ENCODE measurements around the gene MBD5.

MBD5 gene

DNA sequence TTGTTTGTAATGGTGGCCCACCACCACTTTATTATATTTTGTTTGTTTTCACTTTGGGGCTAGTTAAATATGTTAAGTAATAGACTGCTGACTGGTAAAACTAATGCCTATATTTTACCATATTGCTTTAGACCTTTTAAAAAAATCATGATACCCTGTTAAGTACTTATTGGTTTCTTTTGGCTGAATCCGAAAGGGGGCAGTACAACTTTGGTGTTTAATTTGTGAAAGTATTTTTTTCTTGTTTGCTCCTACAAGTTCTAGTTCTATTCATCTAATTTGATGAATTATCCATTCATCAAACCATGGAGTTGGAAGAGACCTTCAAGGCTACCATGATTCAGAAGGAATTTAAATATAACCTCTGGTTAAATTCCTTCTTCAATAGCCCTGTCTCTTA lies 147.0 kb downstream of the MBD5 start:
- DNase-seq (ENCODE audit: low read depth) = no peak
- H3K4me3 ChIP-seq (ENCODE audit: low read depth, low read length) = no peak overlapping the region
- TF ChIP-seq, protein P1, sequence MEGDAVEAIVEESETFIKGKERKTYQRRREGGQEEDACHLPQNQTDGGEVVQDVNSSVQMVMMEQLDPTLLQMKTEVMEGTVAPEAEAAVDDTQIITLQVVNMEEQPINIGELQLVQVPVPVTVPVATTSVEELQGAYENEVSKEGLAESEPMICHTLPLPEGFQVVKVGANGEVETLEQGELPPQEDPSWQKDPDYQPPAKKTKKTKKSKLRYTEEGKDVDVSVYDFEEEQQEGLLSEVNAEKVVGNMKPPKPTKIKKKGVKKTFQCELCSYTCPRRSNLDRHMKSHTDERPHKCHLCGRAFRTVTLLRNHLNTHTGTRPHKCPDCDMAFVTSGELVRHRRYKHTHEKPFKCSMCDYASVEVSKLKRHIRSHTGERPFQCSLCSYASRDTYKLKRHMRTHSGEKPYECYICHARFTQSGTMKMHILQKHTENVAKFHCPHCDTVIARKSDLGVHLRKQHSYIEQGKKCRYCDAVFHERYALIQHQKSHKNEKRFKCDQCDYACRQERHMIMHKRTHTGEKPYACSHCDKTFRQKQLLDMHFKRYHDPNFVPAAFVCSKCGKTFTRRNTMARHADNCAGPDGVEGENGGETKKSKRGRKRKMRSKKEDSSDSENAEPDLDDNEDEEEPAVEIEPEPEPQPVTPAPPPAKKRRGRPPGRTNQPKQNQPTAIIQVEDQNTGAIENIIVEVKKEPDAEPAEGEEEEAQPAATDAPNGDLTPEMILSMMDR (IDR thresholded peaks at IDR 0.05; ENCODE audit: insufficient read depth, low read depth, low read length, missing control alignments) = no peak

DNA sequence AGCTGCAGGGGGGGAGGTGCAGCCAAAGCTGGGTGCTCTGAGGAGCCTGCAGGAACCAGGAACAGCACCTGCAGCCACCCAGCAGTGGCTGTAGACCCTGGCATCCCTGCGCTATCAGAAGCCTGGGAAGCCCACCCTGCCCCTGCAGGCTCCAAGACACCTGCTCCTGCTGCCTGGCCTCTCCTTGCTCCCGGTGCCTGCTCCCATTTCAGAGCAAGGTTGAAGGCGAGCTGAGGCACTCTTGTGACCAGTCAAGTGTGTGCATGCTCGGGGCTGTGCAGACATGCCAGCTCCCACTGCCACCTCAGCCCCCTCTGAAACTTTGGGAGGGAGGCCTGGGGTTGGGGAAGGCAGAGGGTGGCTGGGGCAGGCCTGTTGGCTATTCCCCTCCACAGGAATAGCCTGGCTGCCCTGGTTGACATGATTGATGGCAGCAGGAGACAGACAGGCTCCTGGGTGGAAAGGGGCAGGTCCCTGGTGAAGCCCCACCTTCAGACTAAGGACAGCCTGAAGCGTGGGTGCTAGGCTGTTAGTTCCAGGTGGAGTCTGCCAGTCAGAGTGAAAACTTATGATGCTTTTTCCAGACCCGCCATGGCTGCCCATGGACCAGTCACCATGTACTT lies 151.4 kb downstream of the MBD5 start:
- H3K4me3 ChIP-seq (ENCODE audit: low read depth, low read length) = no peak overlapping the region
- DNase-seq (ENCODE audit: low read depth) = no peak
- TF ChIP-seq, protein P1 (IDR thresholded peaks at IDR 0.05; ENCODE audit: insufficient read depth, low read depth, low read length, missing control alignments) = no peak

DNA sequence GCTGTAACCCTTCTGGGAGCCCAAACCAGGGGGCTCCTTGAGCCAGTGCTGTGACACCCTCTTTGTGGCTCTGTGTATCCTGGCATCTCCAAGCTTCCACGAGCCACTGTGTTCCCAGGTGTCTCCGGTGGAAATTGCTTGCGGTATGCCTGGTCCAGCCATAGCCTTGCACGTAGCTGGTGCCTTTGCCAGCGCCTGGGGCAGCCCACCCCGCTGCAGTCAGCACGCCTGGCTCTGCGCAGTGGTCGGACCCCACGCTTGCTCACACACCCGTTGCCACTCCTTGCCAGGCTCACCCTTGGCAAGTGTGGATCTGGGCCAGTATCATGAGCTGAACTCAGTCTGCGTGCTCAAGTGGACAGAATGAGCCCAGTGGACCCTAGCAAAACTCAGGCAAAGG lies 152.3 kb downstream of the MBD5 start:
- no peak for DNase-seq (ENCODE audit: low read depth)
- TF ChIP-seq, protein P1 (IDR thresholded peaks at IDR 0.05; ENCODE audit: insufficient read depth, low read depth, low read length, missing control alignments) = no peak
- no peak overlapping the region for H3K4me3 ChIP-seq (ENCODE audit: low read depth, low read length)

DNA sequence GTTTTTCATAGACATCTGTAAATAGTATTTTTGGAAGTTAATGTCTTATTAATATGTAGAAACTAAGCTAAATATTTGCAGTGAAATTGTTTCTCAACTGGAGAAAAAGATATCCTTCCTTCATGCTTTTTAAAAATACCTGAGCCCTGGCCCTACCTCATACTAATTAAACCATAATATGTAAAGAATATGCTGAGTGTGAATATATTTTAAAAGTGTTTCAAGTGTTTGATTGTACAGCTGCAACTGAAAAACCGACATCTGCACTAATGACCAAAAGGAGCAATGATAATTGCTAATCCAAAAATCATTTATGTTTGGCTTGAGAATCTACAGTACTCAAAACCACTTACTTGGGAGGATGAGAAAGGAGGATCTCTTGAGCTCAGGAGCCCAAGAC lies 156.7 kb downstream of the MBD5 start:
- DNase-seq (ENCODE audit: low read depth) = no peak
- no peak overlapping the region for H3K4me3 ChIP-seq (ENCODE audit: low read depth, low read length)
- TF ChIP-seq, protein P1 (IDR thresholded peaks at IDR 0.05; ENCODE audit: insufficient read depth, low read depth, low read length, missing control alignments) = no peak

DNA sequence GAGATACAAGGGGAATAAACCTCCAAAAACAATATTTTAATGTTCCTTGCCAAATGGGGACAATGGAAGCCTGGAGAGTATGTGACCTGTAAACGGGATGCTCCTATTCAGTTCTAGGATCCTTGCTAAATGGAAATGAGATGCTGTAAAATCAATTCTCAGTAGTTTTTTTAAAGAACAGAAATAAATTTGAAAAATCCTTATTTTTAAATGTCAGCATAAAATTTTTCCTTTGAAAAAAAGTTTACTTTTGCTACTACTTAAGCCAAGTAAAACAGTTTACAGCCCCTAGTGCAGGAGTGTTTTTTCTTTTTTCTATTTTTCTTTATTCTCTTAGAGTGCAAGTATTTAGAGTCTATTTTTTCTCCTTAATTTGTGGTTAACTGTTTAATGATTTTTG lies 158.8 kb downstream of the MBD5 start:
- no peak overlapping the region for H3K4me3 ChIP-seq (ENCODE audit: low read depth, low read length)
- TF ChIP-seq, protein P1 (IDR thresholded peaks at IDR 0.05; ENCODE audit: insufficient read depth, low read depth, low read length, missing control alignments) = no peak
- no peak for DNase-seq (ENCODE audit: low read depth)

DNA sequence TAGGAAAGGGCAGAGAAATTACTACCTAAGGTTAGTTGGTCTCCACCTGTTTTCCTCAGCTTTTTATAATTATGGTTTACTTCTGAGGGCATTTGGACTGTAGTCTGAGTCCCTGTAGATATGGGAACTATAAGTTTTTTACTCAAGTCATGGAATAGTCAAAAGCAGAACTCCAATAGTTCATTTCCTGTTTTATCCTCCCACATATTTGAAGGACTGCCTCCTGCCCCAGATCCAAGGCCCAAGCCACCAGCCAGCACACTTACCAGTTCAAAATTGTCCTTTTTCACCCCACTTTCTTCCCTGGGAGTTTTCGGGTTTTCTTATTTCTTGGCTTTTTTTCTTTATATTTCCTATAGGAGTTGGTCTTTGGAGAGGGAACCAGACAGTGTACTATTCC lies 164.1 kb downstream of the MBD5 start:
- H3K4me3 ChIP-seq (ENCODE audit: low read depth, low read length) = no peak overlapping the region
- no peak for DNase-seq (ENCODE audit: low read depth)
- TF ChIP-seq, protein P1 (IDR thresholded peaks at IDR 0.05; ENCODE audit: insufficient read depth, low read depth, low read length, missing control alignments) = no peak

DNA sequence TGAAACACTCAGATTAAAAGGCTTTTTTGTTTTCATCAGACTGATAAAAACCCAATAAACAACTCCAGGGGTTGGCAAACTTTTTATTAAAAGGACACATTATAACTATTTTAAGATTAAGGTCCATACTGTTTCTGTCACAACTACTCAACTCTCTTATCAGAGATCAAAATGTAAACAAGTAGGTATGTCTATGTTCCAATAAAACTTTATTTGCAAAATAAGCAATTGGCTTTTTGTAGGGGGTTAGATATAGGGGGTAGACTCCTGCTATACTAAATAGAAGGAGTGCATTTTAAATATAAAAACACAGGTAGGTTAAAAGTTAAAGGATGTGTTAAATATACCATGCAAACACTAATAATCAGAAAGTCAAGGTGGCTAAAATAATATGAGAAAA lies 174.0 kb downstream of the MBD5 start:
- DNase-seq (ENCODE audit: low read depth) = no peak
- TF ChIP-seq, protein P1 (IDR thresholded peaks at IDR 0.05; ENCODE audit: insufficient read depth, low read depth, low read length, missing control alignments) = no peak
- no peak overlapping the region for H3K4me3 ChIP-seq (ENCODE audit: low read depth, low read length)

Data from GM12865 (cell line).